Activated CD8-positive, alpha-beta T cell treated with anti-CD3 and anti-CD28 coated beads for 36 hours (primary cell): ENCODE results near the gene NKX1-1. TPM values are rescaled to one million over a fixed set of nuclear protein-coding genes. Genes with fewer than 3 reads are reported as not detected.

Source experiments
- ATAC-seq: fragments of 200-7000 bp; cut with Tn5 transposase; one replicate; pipeline ENCODE4 v1.10.0; 2021; ENCODE audit warnings: mild to moderate bottlenecking, moderate library complexity
- CTCF ChIA-PET: fragments of 350-600 bp; sonication (Branson Sonifier 250); formaldehyde crosslinking; loops from one replicate; lab custom pipeline; 2021; ENCODE audit warnings: antibody characterized with exemption; lab: Charles Lee
- POLR2A ChIA-PET: fragments of 350-600 bp; sonication (Branson Sonifier 250); formaldehyde crosslinking; loops from one replicate; lab custom pipeline; 2021; ENCODE audit warnings: antibody characterized with exemption; lab: Charles Lee
- DNase-seq: peaks from one replicate; pipeline ENCODE4 v3.0.0-alpha.2; 2020
- H3K27ac Mint-ChIP-seq: one replicate; pipeline ENCODE4 v1.8.0; 2021; ENCODE audit warnings: mild to moderate bottlenecking, mixed read lengths
- H3K27me3 Mint-ChIP-seq: one replicate; pipeline ENCODE4 v1.8.0; 2021; ENCODE audit warnings: mixed read lengths
- H3K36me3 Mint-ChIP-seq: one replicate; pipeline ENCODE4 v1.8.0; 2021; ENCODE audit warnings: low read depth, mixed read lengths
- H3K4me1 Mint-ChIP-seq: one replicate; pipeline ENCODE4 v1.8.0; 2021; ENCODE audit warnings: low read depth, mixed read lengths
- H3K4me3 Mint-ChIP-seq: one replicate; pipeline ENCODE4 v1.8.0; 2021; ENCODE audit warnings: mild to moderate bottlenecking, moderate library complexity, mixed read lengths
- H3K9me3 Mint-ChIP-seq: one replicate; pipeline ENCODE4 v1.8.0; 2021; ENCODE audit warnings: mixed read lengths
- intact Hi-C: fragments of 100-400 bp; cut with micrococcal nuclease; formaldehyde crosslinking; loops from one replicate; pipeline ENCODE4 v1.10.0; 2022
- total RNA-seq, 2 experiments: library from RNA; stranded (reverse); gene quantifications; one replicate each; pipeline ENCODE4 v1.2.3, GENCODE V29; 2021
- TF ChIP-seq, protein P1 (sequence below): fragments of 200-600 bp; IDR thresholded peaks from one replicate; pipeline ENCODE4 v1.8.0; 2022; ENCODE audit warnings: antibody characterized with exemption, mild to moderate bottlenecking

NKX1-1 gene
- total RNA-seq, 2 experiments from 2014 or later = not detected

DNA sequence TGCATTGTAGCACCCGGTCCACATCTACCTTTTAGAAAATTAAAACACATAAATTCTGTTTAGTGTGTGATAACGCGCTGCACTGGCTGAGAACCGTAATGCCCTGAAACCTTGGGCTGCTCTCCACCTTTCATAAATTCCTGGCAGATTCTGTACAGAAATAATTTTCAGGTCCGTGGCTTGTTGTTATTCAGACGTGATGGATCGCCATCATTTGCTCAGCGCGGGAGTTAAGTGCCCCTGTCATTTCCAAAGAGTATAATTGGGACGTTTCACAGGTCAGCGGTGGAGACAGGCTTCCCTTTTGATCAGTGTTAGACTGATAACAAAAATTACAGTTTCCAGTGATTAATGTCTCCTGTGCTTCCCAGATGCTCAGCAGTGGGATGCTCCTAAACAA lies 42.7 kb downstream of the NKX1-1 start:
- no peak for ATAC-seq
- no peaks in the 10 kb centered on the region for H3K27me3 Mint-ChIP-seq
- no peak for DNase-seq
- TF ChIP-seq, protein P1, sequence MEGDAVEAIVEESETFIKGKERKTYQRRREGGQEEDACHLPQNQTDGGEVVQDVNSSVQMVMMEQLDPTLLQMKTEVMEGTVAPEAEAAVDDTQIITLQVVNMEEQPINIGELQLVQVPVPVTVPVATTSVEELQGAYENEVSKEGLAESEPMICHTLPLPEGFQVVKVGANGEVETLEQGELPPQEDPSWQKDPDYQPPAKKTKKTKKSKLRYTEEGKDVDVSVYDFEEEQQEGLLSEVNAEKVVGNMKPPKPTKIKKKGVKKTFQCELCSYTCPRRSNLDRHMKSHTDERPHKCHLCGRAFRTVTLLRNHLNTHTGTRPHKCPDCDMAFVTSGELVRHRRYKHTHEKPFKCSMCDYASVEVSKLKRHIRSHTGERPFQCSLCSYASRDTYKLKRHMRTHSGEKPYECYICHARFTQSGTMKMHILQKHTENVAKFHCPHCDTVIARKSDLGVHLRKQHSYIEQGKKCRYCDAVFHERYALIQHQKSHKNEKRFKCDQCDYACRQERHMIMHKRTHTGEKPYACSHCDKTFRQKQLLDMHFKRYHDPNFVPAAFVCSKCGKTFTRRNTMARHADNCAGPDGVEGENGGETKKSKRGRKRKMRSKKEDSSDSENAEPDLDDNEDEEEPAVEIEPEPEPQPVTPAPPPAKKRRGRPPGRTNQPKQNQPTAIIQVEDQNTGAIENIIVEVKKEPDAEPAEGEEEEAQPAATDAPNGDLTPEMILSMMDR = no peak
- CTCF ChIA-PET = no interaction called here
- no peaks in the 10 kb centered on the region for H3K4me1 Mint-ChIP-seq
- H3K36me3 Mint-ChIP-seq = no peaks in the 10 kb centered on the region
- H3K4me3 Mint-ChIP-seq = no peak overlapping the region
- H3K27ac Mint-ChIP-seq = no peak overlapping the region
- intact Hi-C loops = no loop called here
- H3K9me3 Mint-ChIP-seq = no peaks in the 10 kb centered on the region
- POLR2A ChIA-PET = no interaction called here

DNA sequence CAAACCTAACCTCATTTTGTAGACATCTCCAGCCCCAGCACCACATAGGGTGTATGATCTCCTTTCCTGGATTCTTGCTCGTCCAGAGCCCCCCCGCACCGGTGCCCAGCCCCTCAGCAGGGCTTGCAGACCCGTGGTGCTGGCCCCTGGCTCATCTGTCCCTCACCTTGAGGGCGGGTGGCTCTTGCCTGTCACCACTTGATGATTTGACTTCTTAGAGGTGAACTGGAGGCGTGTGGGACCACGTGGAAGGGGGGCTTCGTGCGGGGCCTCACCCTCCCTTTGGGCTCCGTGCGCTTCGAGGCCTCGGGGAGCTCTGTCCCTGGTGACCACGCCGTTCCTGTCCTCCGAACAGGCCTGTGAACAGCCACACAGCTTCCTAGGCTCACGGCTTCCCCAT lies 43.7 kb downstream of the NKX1-1 start:
- ChIA-PET CTCF (no interaction called here), POLR2A (no interaction called here)
- Mint-ChIP-seq H3K4me3 (no peak overlapping the region), H3K27me3 (no peaks in the 10 kb centered on the region), H3K36me3 (no peaks in the 10 kb centered on the region), H3K9me3 (no peaks in the 10 kb centered on the region), H3K27ac (no peak overlapping the region), H3K4me1 (no peaks in the 10 kb centered on the region)
- TF ChIP-seq, protein P1 = no peak
- ATAC-seq (no peak), DNase-seq (no peak)
- intact Hi-C loops = no loop called here

DNA sequence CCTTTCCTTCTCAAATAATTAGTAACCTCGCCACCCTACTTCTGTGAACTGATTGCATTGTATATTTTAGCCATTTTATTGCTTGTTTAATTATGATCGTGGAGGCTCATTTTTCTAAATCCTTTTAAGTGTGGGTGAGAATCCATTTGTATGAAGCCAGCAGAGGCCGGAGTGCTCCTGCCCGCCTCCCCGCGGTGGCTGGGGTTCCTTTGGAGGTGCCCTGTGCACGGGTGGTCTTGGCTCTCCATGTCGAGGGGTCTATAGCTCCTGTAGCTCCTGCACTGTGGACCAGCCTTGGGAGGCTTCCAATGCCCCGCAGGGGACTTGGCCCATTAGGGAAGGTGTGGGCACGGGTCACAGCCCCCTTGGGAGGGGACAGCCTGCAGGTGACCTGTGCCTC lies 44.2 kb downstream of the NKX1-1 start:
- DNase-seq = no peak
- no peak for ATAC-seq
- POLR2A ChIA-PET = no interaction called here
- no peaks in the 10 kb centered on the region for H3K27me3 Mint-ChIP-seq
- CTCF ChIA-PET = no interaction called here
- no peaks in the 10 kb centered on the region for H3K4me1 Mint-ChIP-seq
- no peak overlapping the region for H3K4me3 Mint-ChIP-seq
- TF ChIP-seq, protein P1 = no peak
- H3K9me3 Mint-ChIP-seq = no peaks in the 10 kb centered on the region
- no peak overlapping the region for H3K27ac Mint-ChIP-seq
- intact Hi-C loops = no loop called here
- no peaks in the 10 kb centered on the region for H3K36me3 Mint-ChIP-seq

DNA sequence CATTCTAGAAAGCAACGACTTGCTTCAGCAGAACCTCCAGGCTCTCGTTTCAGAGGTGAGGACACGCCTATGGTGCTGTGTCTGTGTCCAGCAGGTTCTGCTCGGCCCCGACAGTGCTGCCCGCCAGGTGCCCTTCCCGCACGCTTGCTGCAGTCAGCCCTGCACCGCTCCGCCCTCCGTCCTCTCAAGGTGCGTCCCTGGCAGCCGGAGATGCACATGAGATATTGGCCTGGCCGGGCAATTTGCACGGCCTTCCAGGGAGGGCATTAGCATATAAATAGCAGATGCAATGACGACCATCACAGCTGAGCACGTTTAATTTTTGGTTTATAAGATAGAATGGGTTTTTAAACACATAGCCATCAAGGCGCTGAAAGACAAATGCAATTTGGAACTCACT lies 44.8 kb downstream of the NKX1-1 start:
- POLR2A ChIA-PET = no interaction called here
- no peaks in the 10 kb centered on the region for H3K27me3 Mint-ChIP-seq
- CTCF ChIA-PET = no interaction called here

DNA sequence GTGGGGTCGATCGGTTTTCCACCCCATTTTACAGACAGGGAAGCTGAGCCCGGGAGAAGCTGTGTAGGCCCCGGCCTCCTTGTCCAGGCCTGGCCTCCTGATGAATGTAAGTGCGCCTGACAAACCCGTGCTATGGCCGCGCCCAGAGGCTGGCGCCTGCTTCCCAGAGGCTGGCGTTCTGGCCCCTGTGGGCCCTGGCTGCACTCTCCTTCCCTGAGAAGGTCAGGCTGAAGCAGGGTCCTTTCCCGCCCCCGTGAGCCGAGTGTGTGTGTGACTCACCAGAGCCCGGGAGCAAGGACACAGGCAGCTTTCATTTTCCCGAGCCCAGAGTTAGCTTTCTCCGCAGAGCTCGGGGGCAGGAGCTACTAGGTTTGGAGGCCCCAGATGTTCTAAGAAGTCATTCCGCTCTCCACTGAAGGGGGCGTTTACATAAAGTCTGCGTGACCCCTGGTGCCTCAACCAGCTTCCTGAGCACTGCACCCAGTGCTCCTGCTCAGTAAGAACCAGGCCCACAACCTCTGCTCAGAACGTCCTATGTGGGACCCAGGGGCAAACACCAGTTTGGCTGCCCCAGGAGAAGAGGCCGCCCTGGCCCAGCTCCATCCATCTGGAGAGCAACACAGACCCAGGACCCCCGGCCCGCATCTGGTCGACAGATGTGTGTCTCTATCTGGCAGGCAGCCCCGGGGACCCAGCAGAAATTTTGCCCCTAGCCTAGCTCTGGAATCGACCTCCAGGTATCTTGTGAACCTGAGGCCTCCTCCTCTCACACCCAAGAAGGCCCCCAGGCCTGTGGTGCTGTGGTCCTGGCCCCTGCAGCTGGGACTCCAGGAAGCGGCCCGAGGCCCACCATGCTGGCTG lies 45.6 kb downstream of the NKX1-1 start:
- ChIA-PET CTCF (interaction anchor here (1.1 kb wide), 1 partner anchor 189 kb away, joined by 3 read pairs; no protein-coding TSS in a partner anchor), POLR2A (no interaction called here)
- H3K4me3 Mint-ChIP-seq = no peak overlapping the region
- H3K9me3 Mint-ChIP-seq = no peaks in the 10 kb centered on the region
- H3K4me1 Mint-ChIP-seq = no peaks in the 10 kb centered on the region
- DNase-seq (no peak), ATAC-seq (no peak)
- intact Hi-C loops = no loop called here
- H3K36me3 Mint-ChIP-seq = no peaks in the 10 kb centered on the region
- TF ChIP-seq, protein P1 = no peak
- no peaks in the 10 kb centered on the region for H3K27me3 Mint-ChIP-seq
- no peak overlapping the region for H3K27ac Mint-ChIP-seq

More for the DNA sequence above, 44.8 kb downstream of the NKX1-1 start:
- Mint-ChIP-seq H3K4me3 (no peak overlapping the region), H3K36me3 (no peaks in the 10 kb centered on the region), H3K27ac (no peak overlapping the region), H3K9me3 (no peaks in the 10 kb centered on the region), H3K4me1 (no peaks in the 10 kb centered on the region)
- no peak for DNase-seq
- no peak for ATAC-seq
- intact Hi-C loops = no loop called here
- TF ChIP-seq, protein P1 = no peak
